Activated naive CD8-positive, alpha-beta T cell treated with anti-CD3 and anti-CD28 coated beads, Interleukin-2, amount 10 ng/mL, durations not matched to agents 7 days and 5 days (primary cell): ENCODE data around the gene PTPRF. TPM values are rescaled to one million over a fixed set of nuclear protein-coding genes. Genes with fewer than 3 reads are reported as not detected.

Experiments
- ATAC-seq: fragments of 150-1000 bp; cut with Tn5 transposase; one replicate; pipeline ENCODE4 v1.10.0; 2021; ENCODE audit warnings: low read depth, moderate library complexity
- POLR2A ChIA-PET: fragments of 350-600 bp; sonication (Branson Sonifier 250); formaldehyde crosslinking; loops from one replicate; lab custom pipeline; 2021; ENCODE audit warnings: antibody characterized with exemption; lab: Charles Lee
- DNase-seq: peaks from one replicate; pipeline ENCODE4 v3.0.0; 2021
- H3K27ac Mint-ChIP-seq: one replicate; pipeline ENCODE4 v1.8.0; 2022; ENCODE audit warnings: mild to moderate bottlenecking, mixed read lengths
- H3K27me3 Mint-ChIP-seq: one replicate; pipeline ENCODE4 v1.8.0; 2022; ENCODE audit warnings: mild to moderate bottlenecking, moderate library complexity, mixed read lengths
- H3K36me3 Mint-ChIP-seq: one replicate; pipeline ENCODE4 v1.8.0; 2021; ENCODE audit warnings: mild to moderate bottlenecking, mixed read lengths
- H3K4me1 Mint-ChIP-seq: one replicate; pipeline ENCODE4 v1.8.0; 2021; ENCODE audit warnings: mixed read lengths
- H3K4me3 Mint-ChIP-seq: one replicate; pipeline ENCODE4 v1.8.0; 2022; ENCODE audit warnings: mild to moderate bottlenecking, moderate library complexity, mixed read lengths
- H3K9me3 Mint-ChIP-seq: one replicate; pipeline ENCODE4 v1.8.0; 2021; ENCODE audit warnings: mixed read lengths
- total RNA-seq, 2 experiments: library from RNA; stranded (reverse); gene quantifications; one replicate each; pipeline ENCODE4 v1.2.3, GENCODE V29; 2021

PTPRF gene
- total RNA-seq, 2 experiments from 2014 or later: 1.8 to 2.3 TPM

DNA sequence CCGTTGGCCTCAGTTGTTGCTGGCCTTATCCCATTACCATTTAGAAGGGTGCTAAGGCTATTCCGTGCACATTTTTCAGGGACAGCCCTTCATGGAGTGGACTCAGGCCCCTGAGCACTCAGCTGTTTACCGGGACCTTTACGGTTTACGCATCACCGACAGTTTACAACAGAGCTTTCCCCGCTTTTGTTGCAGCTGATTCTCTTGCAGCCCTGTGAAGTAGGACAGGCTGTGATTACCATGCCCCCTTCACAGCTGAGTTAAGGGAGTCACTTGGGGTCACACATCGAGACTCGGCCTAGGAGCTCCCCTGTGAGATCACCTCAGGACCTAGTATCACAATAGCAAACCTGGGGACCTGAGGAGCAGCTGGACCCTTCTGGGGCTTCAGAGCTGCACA, 41.9 kb downstream of the PTPRF start:
- H3K36me3 Mint-ChIP-seq: no peaks in the 10 kb centered on the region
- H3K27me3 Mint-ChIP-seq: peaks cover 3% of the 10 kb centered on the region
- H3K4me3 Mint-ChIP-seq: no peak overlapping the region
- H3K27ac Mint-ChIP-seq: no peak overlapping the region
- DNase-seq: no peak
- no peaks in the 10 kb centered on the region for H3K9me3 Mint-ChIP-seq
- H3K4me1 Mint-ChIP-seq: peaks cover 1% of the 10 kb centered on the region
- POLR2A ChIA-PET: no interaction called here
- ATAC-seq: no peak

DNA sequence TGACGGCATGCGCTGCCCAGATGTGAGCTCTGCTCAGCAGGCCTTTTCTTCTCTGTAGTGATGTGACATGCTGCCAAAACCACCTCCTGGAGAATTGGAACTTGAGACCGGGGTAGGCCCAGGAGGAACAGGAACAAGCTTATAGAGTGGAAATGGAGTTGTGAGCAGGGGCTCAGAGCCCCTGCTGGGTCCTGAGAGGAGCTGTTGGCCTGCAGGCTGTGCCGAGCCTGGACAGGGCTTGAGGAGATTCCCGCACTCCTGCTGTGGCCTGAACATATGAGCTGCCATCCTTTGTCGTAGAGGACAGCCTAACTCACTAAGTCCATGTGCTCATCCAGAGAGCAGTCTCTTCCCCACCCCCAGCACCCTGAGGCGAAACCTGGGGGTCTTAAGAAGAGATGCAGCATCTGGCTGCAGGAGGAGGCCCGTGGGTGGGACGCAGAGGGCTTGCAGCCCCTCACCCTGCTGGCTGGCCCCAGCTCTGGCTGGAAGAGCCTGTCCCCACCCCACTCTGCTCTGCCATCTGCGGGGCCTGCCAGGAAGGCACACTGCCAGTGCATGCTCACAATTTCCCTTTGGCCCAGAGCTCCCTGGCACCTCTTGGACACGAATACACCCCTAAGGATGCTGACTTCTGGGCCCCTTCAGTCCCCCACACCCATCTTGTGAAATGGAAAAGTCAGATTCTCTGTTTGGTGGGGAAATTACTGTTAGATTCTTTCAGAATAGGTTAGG, 42.5 kb downstream of the PTPRF start:
- Mint-ChIP-seq H3K4me1 (peaks cover 1% of the 10 kb centered on the region), H3K4me3 (no peak overlapping the region), H3K27ac (no peak overlapping the region), H3K36me3 (no peaks in the 10 kb centered on the region), H3K9me3 (no peaks in the 10 kb centered on the region), H3K27me3 (peaks cover 2% of the 10 kb centered on the region)
- ATAC-seq: no peak
- no peak for DNase-seq
- POLR2A ChIA-PET: no interaction called here

DNA sequence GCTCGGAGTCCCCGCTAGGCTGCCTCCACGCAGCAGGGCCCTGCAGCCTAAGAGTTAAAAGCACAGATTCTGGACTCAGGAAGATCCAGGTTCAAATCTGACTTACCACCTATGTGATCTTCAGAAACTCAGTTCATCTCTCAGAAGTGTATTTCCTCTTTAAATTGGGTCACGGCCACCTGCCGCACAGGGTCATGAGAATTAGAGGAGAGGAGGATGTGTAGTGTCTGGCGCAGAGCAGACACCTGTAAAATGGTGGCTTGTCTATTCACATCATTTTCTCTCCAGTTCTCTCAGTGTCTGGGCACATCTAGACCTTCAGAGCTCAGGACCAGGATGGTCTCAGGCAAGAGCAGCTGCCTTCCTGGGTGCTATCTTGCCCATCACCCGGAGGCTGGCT, 45.8 kb downstream of the PTPRF start:
- ATAC-seq (no peak), DNase-seq (no peak)
- POLR2A ChIA-PET: no interaction called here
- Mint-ChIP-seq H3K4me3 (no peak overlapping the region), H3K27me3 (no peaks in the 10 kb centered on the region), H3K36me3 (no peaks in the 10 kb centered on the region), H3K9me3 (no peaks in the 10 kb centered on the region), H3K4me1 (peaks cover 2% of the 10 kb centered on the region), H3K27ac (no peak overlapping the region)

DNA sequence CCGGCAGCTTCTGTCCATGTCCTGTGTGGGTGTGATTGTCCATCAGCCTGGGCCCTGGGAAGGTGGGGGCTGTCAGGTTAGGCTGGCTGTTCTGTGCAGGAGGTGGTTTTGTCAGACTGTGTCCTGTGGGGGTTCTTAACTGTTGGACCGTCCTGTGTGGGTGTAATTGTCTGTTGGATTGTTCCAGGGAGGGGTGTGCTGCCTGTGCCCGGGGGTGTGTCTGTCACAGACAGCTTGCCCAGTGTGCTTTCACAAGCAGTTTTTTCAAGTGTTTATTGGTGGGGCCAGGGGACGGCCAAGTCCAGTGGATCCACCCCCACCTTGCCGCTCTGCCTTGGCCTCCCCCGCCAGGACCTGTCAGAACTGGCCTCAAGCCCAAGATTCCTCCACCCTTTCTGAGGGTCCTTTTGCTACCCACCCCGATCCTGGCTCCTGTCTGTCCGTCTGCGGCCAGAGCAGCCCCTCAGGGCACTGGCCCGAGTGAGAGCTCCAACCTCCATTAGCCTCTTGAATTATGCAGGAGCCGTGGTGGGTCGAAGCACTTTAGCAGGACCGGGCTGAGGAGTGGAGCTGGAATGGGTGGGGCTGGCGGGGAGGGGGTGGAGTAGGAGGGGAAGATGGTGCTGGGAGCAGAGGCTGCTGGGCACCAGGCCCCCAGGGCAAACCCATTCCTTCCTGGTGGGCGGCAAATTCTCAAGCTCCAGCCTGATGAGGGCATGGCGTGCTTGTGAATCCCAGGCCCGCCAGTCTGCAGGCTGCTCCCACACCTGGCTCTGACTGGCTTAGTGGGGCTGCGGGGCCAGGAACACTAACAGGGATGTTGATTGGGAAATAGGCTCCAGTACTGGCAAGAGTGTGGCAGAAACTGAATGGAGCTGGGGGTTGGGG, 47.2 kb downstream of the PTPRF start:
- no peaks in the 10 kb centered on the region for H3K27me3 Mint-ChIP-seq
- H3K9me3 Mint-ChIP-seq: no peaks in the 10 kb centered on the region
- POLR2A ChIA-PET: no interaction called here
- H3K27ac Mint-ChIP-seq: no peak overlapping the region
- no peak for ATAC-seq
- no peak for DNase-seq
- no peak overlapping the region for H3K4me3 Mint-ChIP-seq
- peaks cover 11% of the 10 kb centered on the region for H3K4me1 Mint-ChIP-seq
- H3K36me3 Mint-ChIP-seq: no peaks in the 10 kb centered on the region

DNA sequence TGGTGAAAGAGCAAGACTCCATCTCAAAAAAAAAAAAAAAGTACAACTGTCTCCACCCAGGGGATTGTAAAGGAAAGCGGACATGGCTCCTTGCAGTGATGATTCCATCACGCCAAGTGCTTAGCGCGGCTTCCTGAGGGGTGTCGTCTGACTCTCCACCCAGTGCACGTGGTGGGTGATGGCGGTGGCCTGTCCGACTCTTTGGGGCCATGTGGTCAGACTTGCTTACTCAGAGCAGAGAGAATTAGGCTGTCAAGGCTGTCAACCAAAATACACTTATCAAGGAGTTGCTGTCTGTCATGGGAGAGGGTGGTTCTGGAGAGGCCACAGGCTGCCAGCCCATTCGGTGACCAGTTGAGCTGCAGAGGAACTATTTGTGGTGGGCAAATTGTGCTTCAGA, 49.4 kb downstream of the PTPRF start:
- H3K9me3 Mint-ChIP-seq: no peaks in the 10 kb centered on the region
- no peak overlapping the region for H3K27ac Mint-ChIP-seq
- ATAC-seq: no peak
- no peak for DNase-seq
- peaks cover 12% of the 10 kb centered on the region for H3K4me1 Mint-ChIP-seq
- H3K27me3 Mint-ChIP-seq: no peaks in the 10 kb centered on the region
- H3K36me3 Mint-ChIP-seq: no peaks in the 10 kb centered on the region
- no peak overlapping the region for H3K4me3 Mint-ChIP-seq
- POLR2A ChIA-PET: no interaction called here

DNA sequence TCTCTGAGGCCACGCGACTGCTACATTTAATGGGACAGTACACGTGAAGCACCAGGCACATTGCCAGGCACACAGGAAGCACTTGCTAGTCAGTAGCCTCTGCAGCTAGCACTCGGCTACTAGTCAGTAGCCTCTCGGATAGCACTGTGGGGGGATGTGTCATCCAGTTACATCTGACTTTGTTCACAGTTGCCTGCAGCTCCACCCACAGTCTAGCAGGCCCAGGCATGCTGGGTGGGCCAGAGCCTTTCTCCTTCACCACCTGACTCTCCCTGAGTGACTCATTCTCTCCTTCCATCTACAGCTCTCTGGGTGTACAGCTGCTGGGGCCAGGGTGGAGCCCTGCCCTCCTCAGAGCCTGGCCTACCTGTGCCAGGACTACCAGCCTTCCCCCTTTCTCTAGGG, 51.5 kb downstream of the PTPRF start:
- H3K27me3 Mint-ChIP-seq: no peaks in the 10 kb centered on the region
- H3K4me1 Mint-ChIP-seq: peaks cover 12% of the 10 kb centered on the region
- peak; percentile 41 for DNase-seq
- peak overlapping the region; percentile 72 for H3K27ac Mint-ChIP-seq
- H3K4me3 Mint-ChIP-seq: no peak overlapping the region
- H3K36me3 Mint-ChIP-seq: no peaks in the 10 kb centered on the region
- ATAC-seq: peak; percentile 92
- POLR2A ChIA-PET: no interaction called here
- H3K9me3 Mint-ChIP-seq: no peaks in the 10 kb centered on the region

DNA sequence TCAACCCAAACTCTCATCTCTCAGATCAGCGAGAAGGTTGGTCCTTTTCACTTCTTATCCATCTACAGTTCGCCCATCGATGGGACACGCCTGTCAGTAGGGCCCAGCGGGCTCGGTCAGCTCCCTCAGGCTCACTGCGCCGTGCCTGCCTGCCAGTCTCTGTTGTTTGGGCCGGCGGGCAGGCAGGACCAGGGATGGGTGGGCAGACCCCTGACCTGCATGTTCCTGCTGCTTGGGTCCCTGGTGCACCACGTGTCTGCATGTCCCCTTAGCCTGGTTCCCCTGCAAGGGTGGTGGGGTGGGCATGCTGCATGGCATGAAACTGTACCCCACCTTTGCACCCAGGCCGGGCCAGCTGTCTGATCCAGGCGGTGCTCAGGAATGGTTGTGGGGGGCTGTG, 52.4 kb downstream of the PTPRF start:
- Mint-ChIP-seq H3K9me3 (no peaks in the 10 kb centered on the region), H3K27ac (peak overlapping the region; percentile 62), H3K36me3 (no peaks in the 10 kb centered on the region), H3K4me3 (no peak overlapping the region), H3K27me3 (no peaks in the 10 kb centered on the region), H3K4me1 (peaks cover 12% of the 10 kb centered on the region)
- ATAC-seq (no peak), DNase-seq (no peak)
- POLR2A ChIA-PET: no interaction called here

DNA sequence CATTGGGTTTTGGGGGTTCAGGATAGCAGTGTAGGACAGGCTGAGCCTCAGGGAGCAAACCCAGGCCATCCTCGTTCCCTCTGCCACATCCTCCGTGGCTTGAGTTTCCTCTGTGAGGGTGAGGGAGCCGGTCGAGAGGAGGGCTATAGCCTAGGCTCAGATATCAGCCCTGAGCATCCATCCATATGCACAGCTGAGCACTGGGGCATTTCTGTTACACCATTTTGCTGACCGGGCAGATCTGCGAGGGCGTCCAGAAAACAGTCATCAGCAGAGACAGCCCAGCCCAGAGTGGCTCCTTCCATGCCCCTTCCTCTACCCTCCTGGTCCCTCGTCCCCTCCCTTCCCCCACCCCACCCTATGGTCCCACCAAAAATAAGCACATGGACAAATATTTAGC, 53.5 kb downstream of the PTPRF start:
- POLR2A ChIA-PET: no interaction called here
- no peaks in the 10 kb centered on the region for H3K9me3 Mint-ChIP-seq
- H3K4me3 Mint-ChIP-seq: no peak overlapping the region
- no peak overlapping the region for H3K27ac Mint-ChIP-seq
- no peaks in the 10 kb centered on the region for H3K27me3 Mint-ChIP-seq
- ATAC-seq (no peak), DNase-seq (no peak)
- H3K36me3 Mint-ChIP-seq: no peaks in the 10 kb centered on the region
- H3K4me1 Mint-ChIP-seq: peaks cover 12% of the 10 kb centered on the region

DNA sequence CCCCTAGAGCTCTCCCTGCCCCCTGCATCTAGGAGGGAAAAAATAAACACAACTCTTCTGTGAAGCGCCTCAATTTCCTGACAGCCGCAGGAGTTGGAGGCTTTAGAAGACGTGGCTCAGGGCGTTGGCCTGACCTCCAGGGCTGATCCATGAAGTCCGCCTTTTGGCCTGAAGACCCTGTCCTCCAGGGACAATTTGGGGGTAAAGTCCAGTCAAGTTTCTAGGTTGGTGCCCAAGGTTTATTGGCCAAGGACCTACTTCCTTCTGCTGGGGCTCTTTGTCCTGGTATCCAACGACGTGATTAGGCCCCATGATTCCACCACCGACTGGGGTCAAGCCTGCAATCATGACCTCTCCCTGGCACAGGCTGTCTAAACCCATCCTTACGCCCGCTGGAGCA, 54.9 kb downstream of the PTPRF start:
- Mint-ChIP-seq H3K4me1 (peaks cover 12% of the 10 kb centered on the region), H3K36me3 (no peaks in the 10 kb centered on the region), H3K4me3 (no peak overlapping the region), H3K27ac (no peak overlapping the region), H3K9me3 (no peaks in the 10 kb centered on the region), H3K27me3 (no peaks in the 10 kb centered on the region)
- no peak for ATAC-seq
- no peak for DNase-seq
- POLR2A ChIA-PET: no interaction called here

DNA sequence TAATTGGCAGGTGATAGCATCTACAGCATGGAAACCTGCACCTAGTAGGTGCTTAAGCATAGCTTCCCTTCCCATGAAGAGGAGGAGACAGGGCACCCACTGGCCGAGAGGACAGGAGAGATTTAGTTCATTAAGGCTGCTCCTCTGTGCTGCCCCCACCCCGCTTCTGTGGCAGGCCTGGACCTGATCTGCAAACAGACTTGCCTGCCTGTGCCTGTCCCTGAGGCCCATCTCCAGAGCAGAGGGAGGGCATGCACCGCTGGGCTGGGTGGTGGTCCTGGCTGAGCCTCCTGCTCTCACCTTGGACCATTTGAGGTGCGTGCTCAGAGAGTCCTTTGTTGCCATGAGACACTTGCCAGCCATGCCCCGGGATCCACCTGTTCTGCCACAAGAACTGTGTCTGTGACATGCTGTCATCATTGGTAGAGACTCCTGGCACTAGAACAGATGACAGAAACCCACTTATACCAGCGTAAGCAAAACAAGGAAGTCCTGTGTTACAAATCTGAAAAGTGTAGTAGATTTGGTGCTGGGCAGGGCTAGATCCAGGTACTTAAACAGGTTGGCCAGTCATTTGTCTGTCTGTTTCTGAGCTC, 55.6 kb downstream of the PTPRF start:
- H3K27me3 Mint-ChIP-seq: no peaks in the 10 kb centered on the region
- H3K27ac Mint-ChIP-seq: no peak overlapping the region
- POLR2A ChIA-PET: no interaction called here
- peaks cover 10% of the 10 kb centered on the region for H3K4me1 Mint-ChIP-seq
- H3K4me3 Mint-ChIP-seq: no peak overlapping the region
- ATAC-seq: no peak
- H3K9me3 Mint-ChIP-seq: no peaks in the 10 kb centered on the region
- no peaks in the 10 kb centered on the region for H3K36me3 Mint-ChIP-seq
- no peak for DNase-seq

DNA sequence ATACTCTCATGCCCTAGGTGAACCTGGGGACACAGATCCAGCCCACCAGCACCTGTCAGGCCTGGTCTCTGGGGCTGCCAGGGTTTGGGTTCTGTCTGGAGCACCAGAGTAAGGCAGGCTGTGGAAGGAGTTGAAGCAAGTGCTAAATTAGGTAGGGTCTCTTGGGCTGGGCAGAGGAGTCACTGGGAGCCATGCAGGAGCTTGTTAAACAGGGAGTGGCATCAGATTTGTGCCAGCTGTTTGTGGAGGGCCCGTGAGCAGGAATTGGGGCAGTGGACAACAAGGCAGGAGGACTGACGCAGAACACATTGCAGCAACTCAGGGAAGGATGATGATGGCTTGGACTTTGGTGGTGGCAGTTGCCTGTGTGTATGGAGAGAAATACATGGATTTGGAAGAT, 56.3 kb downstream of the PTPRF start:
- no peak overlapping the region for H3K27ac Mint-ChIP-seq
- H3K9me3 Mint-ChIP-seq: no peaks in the 10 kb centered on the region
- no peak overlapping the region for H3K4me3 Mint-ChIP-seq
- no peak for ATAC-seq
- H3K27me3 Mint-ChIP-seq: no peaks in the 10 kb centered on the region
- POLR2A ChIA-PET: no interaction called here
- H3K4me1 Mint-ChIP-seq: peaks cover 6% of the 10 kb centered on the region
- DNase-seq: no peak
- H3K36me3 Mint-ChIP-seq: no peaks in the 10 kb centered on the region

DNA sequence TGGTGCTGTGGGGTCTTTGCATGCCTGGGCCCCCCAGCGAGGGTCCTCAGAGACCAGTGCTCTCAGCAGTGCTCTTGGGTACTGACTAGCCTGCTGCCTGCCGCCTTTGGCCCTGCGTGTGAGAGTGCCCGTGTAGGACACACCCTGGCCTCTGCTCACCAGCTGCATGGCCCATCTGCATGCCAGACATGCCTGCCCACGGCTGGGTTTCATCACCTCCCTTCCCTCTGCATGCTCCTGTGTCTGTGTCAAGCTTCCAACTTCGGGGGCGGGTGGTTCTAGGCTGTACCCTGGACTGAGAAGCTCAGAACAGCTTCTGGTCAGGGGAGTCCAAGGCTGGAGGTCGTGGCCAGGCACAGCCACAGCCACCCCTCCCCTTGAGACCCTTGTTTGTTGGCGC, 56.9 kb downstream of the PTPRF start:
- Mint-ChIP-seq H3K27me3 (no peaks in the 10 kb centered on the region), H3K36me3 (no peaks in the 10 kb centered on the region), H3K9me3 (no peaks in the 10 kb centered on the region), H3K27ac (no peak overlapping the region), H3K4me3 (no peak overlapping the region), H3K4me1 (peaks cover 3% of the 10 kb centered on the region)
- ATAC-seq: no peak
- no peak for DNase-seq
- POLR2A ChIA-PET: no interaction called here

DNA sequence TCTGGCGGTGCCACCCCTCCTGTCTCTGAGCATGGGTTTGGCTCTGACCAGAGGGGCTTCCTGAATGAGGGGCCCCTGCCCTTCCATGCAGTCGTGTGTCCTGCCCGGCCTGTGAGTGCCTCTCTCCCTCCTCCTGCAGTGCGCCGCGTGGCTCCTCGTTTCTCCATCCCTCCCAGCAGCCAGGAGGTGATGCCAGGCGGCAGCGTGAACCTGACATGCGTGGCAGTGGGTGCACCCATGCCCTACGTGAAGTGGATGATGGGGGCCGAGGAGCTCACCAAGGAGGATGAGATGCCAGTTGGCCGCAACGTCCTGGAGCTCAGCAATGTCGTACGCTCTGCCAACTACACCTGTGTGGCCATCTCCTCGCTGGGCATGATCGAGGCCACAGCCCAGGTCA, 57.9 kb downstream of the PTPRF start:
- Mint-ChIP-seq H3K9me3 (no peaks in the 10 kb centered on the region), H3K27ac (no peak overlapping the region), H3K36me3 (no peaks in the 10 kb centered on the region), H3K4me3 (no peak overlapping the region), H3K27me3 (no peaks in the 10 kb centered on the region), H3K4me1 (no peaks in the 10 kb centered on the region)
- POLR2A ChIA-PET: no interaction called here
- DNase-seq (no peak), ATAC-seq (no peak)
